SK-MEL-5 (cell line): Measurements from ENCODE around the gene RRAS. TPM values are rescaled to one million over a fixed set of nuclear protein-coding genes. Genes with fewer than 3 reads are reported as not detected.
A peak's percentile ranks its signal among the peaks of the same experiment; 100 is the strongest.

Source experiments
- DNase-seq: peaks from one replicate; pipeline ENCODE4 v3.0.0-alpha.2; 2016; ENCODE audit warnings: low read depth, low spot score
- in situ Hi-C: cut with HindIII; loops from 2 replicates; pipeline ENCODE4 v1.10.0; 2016; ENCODE audit warnings: low sequenced_read_pairs, high pct_unique_total_duplicates, low pct_unique_long_range_greater_than_20kb
- polyA plus RNA-seq, 2 experiments: library from polyadenylated mRNA; depleted of rRNA; stranded (reverse); fragments of >200 nt; gene quantifications; 2 replicates each; pipeline ENCODE4 v1.2.3, GENCODE V29; 2015
- total RNA-seq: library from RNA; depleted of rRNA; stranded (reverse); fragments of >200 nt; shearing (Covaris generic); gene quantifications from 2 replicates; pipeline ENCODE4 v1.2.3, GENCODE V29; 2014; rRNA removed

The RRAS gene
- total RNA-seq = 4.1 and 4.4 TPM in 2 replicates
- polyA plus RNA-seq (2015; cell fraction: cytosol; rRNA removed) = 18.7 and 18.9 TPM in 2 replicates
- polyA plus RNA-seq (2015; cell fraction: nucleus; rRNA removed) = 12.7 and 16.6 TPM in 2 replicates

DNA sequence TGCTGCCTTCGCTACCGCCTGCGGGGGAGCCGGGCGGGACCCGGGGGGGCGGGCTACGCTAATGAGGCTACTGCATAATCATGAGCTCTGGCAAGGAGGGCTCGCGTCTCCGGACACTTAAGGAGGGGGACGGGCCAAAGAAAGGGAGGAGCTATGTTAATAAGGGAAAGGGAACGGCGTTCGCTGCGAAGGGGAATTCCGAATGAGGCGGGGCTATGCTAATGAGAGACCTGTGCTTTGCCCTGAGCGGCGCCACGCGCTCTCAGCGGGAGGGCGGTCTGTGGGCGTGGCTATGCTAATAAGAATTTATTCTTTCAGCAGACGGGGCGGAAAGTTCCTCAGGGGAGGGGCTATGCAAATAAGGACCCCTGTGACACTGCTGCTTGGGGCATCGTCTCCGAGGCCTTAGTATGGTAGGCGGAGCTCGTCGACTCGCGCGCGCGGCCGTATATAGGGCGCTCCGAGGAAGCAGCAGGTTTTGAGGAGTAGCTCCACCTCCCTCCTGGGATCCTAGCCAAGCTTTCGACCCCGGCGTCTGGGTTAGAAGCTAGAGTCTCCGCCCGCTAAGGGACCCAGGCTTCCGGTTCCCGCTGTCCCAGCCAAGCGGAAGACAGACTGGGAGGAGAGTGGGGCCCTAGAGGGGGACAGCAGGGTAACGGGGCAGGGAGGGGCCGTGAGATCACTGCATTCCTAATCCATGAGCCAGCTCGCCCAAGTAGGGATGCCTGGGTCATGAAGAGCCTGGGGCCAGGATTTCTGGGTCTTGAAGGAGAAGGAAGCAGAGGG lies at the start of gene RRAS:
Gene RRAS, minus strand, starts transcription at position 31 of the 786 bp plus-strand sequence. CDS start 45 bp downstream, outside the sequence.
- peak; percentile 99 for DNase-seq
- in situ Hi-C loops = no loop called here

- DNase-seq = no peak
- in situ Hi-C loops = no loop called here
These were observed 49.5 kb upstream of the RRAS start, which contains the start of gene ADM5 for GRCh38 chr19:49689133-49690078. TSS of gene ADM5 (plus strand) at chr19:49689594. CDS start at chr19:49689838, 244 bp downstream.

DNA sequence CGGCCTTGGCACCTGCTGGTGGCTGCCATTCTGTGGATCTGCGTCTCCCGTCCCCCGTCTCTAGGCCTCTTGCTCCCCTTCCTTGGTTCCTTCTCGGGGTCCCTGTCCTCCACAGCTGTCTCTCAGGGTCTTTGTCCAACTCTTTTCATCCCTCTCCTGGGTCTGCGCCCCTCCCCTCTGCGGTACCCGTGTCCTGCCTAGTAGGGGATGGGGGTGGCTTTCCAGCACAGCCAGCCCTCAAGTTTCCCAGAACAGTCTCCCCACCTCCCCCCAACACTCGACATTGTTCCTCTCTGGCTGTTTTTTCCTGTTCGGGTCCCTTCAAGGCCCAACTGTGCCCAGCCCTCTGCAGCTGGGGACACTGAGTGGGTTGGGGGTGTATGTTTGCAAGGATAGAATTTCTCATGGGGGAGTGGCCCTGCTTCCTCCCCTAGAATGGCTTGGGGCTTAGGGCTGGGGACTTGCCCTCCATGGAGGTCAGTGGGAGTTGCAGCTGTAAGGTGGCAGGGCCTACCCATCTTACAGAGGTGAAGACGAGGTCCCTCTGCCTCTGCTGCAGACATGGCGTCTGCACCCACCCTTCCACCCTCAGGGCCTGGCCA lies 48.7 kb upstream of the RRAS start:
- in situ Hi-C loops = no loop called here
- no peak for DNase-seq

- no peak for DNase-seq
- in situ Hi-C loops = no loop called here
These were observed 47.8 kb upstream of the RRAS start for GRCh38 chr19:49687566-49688316.

DNA sequence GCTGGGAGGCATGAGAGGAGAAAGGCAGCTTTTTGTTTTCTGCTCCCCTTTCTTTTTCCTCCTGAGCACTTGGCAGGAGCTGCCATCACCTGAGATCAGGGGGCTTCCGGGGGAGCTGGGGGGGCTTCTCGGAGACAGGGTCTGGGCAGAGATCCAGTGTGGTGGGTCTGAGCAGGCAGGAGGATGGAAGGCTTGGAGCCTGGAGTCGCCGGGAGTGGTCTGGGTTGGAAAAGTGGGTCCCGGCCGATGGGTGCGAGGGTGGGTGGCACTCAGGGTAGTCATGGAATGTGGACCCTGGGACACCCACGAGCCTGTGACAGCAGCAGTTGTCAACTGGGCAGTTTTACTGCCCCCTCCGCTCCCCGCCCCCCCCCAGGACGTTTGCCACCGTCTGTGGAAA lies 47.2 kb upstream of the RRAS start:
- in situ Hi-C loops = no loop called here
- no peak for DNase-seq

GRCh38 chr19:49686503-49687088 lies 46.7 kb upstream of the RRAS start:
- no peak for DNase-seq
- in situ Hi-C loops = no loop called here

DNA sequence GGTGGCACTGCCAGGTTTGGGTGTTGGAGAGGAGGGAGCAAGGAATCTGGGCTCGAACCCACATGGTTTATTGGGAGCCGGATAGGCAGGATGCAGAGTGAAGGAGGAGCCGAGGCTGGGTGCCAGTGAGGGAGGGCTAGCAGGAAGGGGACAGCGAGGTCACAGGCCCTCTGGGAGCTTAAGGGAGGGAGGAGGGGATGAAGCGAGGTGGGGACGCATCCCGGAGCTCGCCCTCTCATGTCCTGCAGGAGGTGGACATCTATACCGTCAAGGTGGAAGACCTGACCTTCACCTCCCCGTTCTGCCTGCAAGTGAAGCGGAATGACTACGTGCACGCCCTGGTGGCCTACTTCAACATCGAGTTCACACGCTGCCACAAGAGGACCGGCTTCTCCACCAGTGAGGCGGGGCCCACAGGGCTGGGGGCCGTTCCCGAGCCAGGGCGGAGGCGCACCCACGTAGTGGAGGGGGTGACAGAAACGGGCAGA lies 45.9 kb upstream of the RRAS start:
- in situ Hi-C loops = no loop called here
- no peak for DNase-seq

DNA sequence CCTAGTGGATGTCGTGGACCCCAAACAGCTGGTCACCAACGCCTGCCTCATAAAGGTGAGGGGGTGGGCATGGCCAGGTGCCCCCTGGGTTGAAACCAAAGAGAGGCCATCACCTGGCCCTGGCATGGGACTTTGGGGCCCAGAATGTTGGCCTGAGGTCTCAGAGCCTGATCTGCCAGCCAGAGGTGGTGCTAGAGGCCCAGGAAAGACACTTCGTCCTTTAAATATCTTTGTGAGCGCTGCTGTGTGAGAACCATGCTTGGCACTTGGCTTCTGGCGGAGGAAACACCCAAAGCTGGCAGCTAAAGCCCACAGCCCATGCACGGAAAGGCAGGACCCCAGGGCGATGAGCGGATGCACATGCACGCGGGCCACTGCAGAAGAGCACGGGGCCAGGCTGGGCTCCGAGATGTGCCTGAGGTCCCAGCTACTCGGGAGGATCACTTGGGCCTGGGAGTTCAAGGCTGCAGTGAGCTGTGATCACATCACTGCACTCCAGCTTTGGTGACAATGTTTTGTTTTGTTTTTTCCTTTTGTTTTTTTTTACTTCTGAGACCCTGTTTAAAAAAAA lies 45.1 kb upstream of the RRAS start:
- no peak for DNase-seq
- in situ Hi-C loops = no loop called here

- DNase-seq = peak; percentile 38
- in situ Hi-C loops = no loop called here
These were observed 44.5 kb upstream of the RRAS start for GRCh38 chr19:49684251-49684982.

- in situ Hi-C loops = no loop called here
- no peak for DNase-seq
These were observed 43.9 kb upstream of the RRAS start for GRCh38 chr19:49683814-49684250.

- no peak for DNase-seq
- in situ Hi-C loops = no loop called here
These were observed 42.3 kb upstream of the RRAS start for GRCh38 chr19:49682274-49682673.

DNA sequence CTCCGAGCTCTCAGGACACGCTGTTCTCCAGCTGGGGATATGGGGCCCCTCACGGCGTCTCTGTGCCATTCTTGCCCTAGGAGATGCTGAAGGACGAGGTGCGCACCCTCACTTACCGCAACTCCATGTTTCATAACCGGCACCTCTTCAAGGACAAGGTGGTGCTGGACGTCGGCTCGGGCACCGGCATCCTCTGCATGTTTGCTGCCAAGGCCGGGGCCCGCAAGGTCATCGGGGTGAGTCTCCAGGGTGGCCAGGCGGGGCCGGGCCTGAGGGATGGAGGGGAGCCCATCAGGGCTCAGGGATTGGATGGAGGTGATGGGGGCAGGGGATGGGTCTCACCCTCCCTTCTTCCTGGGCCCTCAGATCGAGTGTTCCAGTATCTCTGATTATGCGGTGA lies 41.9 kb upstream of the RRAS start:
- in situ Hi-C loops = no loop called here
- DNase-seq = no peak

GRCh38 chr19:49680421-49681351 lies 40.7 kb upstream of the RRAS start:
- in situ Hi-C loops = no loop called here

GRCh38 chr19:49679771-49680413 lies 39.9 kb upstream of the RRAS start:
- no peak for DNase-seq
- in situ Hi-C loops = no loop called here

More at GRCh38 chr19:49680421-49681351, 40.7 kb upstream of the RRAS start:
- peak; percentile 83 for DNase-seq
